ENCODE results near the gene GGCT.
"Not testable (repeated sequence)": the region's sequence is repeated elsewhere in the genome, so short reads cannot be mapped to it uniquely, and the experiment has no call there.

- not testable (repeated sequence) for TF ChIP-seq CTCF (IDR thresholded peaks at IDR 0.05); REST (IDR thresholded peaks at IDR 0.05; ENCODE audit: insufficient read depth in 1 of 2, low read depth in 2 of 2, low read length in 1 of 2)
These were observed 38.5 kb upstream of the GGCT start for GRCh38 chr7:30543115-30543514.

Measured in Panc1 (cell line).